ENCODE measurements around the gene EHMT1.
"Not testable (repeated sequence)": the region's sequence is repeated elsewhere in the genome, so short reads cannot be mapped to it uniquely, and the experiment has no call there.

Gene EHMT1

GRCh38 chr9:137590469-137591383 is 28.1 kb upstream of the EHMT1 start, which contains the start of gene ZMYND19:
Gene ZMYND19 (minus strand): TSS chr9:137590512. CDS start chr9:137590263, 249 bp downstream.
- Histone ChIP-seq H3K79me2 (ENCODE audit: control insufficient read depth, insufficient read depth, low read length, unreplicated experiment) (peaks cover 36% of the 10 kb centered on the region), H3K27ac (ENCODE audit: low read depth, low read length) (peak within 1 kb of the TSS; percentile 38; the same call in 1 of the 2 replicates), H3K27me3 (ENCODE audit: insufficient read depth, low read length) (no peaks in the 10 kb centered on the region), H3K4me1 (ENCODE audit: control insufficient read depth, insufficient read depth, low read length, unreplicated experiment) (peaks cover 10% of the 10 kb centered on the region), H3K36me3 (ENCODE audit: insufficient read depth, low read length) (peaks cover 11% of the 10 kb centered on the region; the same call in 1 of the 2 replicates), H3K4me3 (ENCODE audit: low read depth, low read length) (peak within 1 kb of the TSS; percentile 99), H2AFZ (ENCODE audit: low read length, unreplicated experiment) (peak within 1 kb of the TSS; percentile 83)

- H3K4me1 ChIP-seq (ENCODE audit: control insufficient read depth, insufficient read depth, low read length, unreplicated experiment), result peaks cover 10% of the 10 kb centered on the region
- H3K4me3 ChIP-seq (ENCODE audit: low read depth, low read length), result no peak overlapping the region
- H3K27me3 ChIP-seq (ENCODE audit: insufficient read depth, low read length), result no peaks in the 10 kb centered on the region
- H3K79me2 ChIP-seq (ENCODE audit: control insufficient read depth, insufficient read depth, low read length, unreplicated experiment), result peaks cover 24% of the 10 kb centered on the region
- H3K27ac ChIP-seq (ENCODE audit: low read depth, low read length), result no peak overlapping the region
- no peaks in the 10 kb centered on the region for H3K36me3 ChIP-seq (ENCODE audit: insufficient read depth, low read length)
- H2AFZ ChIP-seq (ENCODE audit: low read length, unreplicated experiment), result no peak overlapping the region
These were observed 26.0 kb upstream of the EHMT1 start for GRCh38 chr9:137592767-137593166.

- Histone ChIP-seq H2AFZ (ENCODE audit: low read length, unreplicated experiment) (no peak overlapping the region), H3K36me3 (ENCODE audit: insufficient read depth, low read length) (no peaks in the 10 kb centered on the region), H3K27ac (ENCODE audit: low read depth, low read length) (no peak overlapping the region), H3K79me2 (ENCODE audit: control insufficient read depth, insufficient read depth, low read length, unreplicated experiment) (peaks cover 20% of the 10 kb centered on the region), H3K27me3 (ENCODE audit: insufficient read depth, low read length) (no peaks in the 10 kb centered on the region), H3K4me1 (ENCODE audit: control insufficient read depth, insufficient read depth, low read length, unreplicated experiment) (peaks cover 10% of the 10 kb centered on the region), H3K4me3 (ENCODE audit: low read depth, low read length) (no peak overlapping the region)
These were observed 25.6 kb upstream of the EHMT1 start for GRCh38 chr9:137593176-137593575.

GRCh38 chr9:137596577-137596976 is 22.2 kb upstream of the EHMT1 start:
- not testable (repeated sequence) for H3K27me3 ChIP-seq (ENCODE audit: insufficient read depth, low read length); H3K36me3 ChIP-seq (ENCODE audit: insufficient read depth, low read length); H3K4me3 ChIP-seq (ENCODE audit: low read depth, low read length); H3K27ac ChIP-seq (ENCODE audit: low read depth, low read length); H3K4me1 ChIP-seq (ENCODE audit: control insufficient read depth, insufficient read depth, low read length, unreplicated experiment); H2AFZ ChIP-seq (ENCODE audit: low read length, unreplicated experiment); H3K79me2 ChIP-seq (ENCODE audit: control insufficient read depth, insufficient read depth, low read length, unreplicated experiment)

- no peaks in the 10 kb centered on the region for H3K79me2 ChIP-seq (ENCODE audit: control insufficient read depth, insufficient read depth, low read length, unreplicated experiment)
- no peaks in the 10 kb centered on the region for H3K4me1 ChIP-seq (ENCODE audit: control insufficient read depth, insufficient read depth, low read length, unreplicated experiment)
- no peaks in the 10 kb centered on the region for H3K36me3 ChIP-seq (ENCODE audit: insufficient read depth, low read length)
- H3K4me3 ChIP-seq (ENCODE audit: low read depth, low read length), result no peak overlapping the region
- no peak overlapping the region for H3K27ac ChIP-seq (ENCODE audit: low read depth, low read length)
- no peaks in the 10 kb centered on the region for H3K27me3 ChIP-seq (ENCODE audit: insufficient read depth, low read length)
- H2AFZ ChIP-seq (ENCODE audit: low read length, unreplicated experiment), result no peak overlapping the region
These were observed 19.9 kb upstream of the EHMT1 start for GRCh38 chr9:137598943-137599342.

GRCh38 chr9:137602661-137603060 is 16.1 kb upstream of the EHMT1 start:
- Histone ChIP-seq H3K36me3 (ENCODE audit: insufficient read depth, low read length) (no peaks in the 10 kb centered on the region), H3K4me3 (ENCODE audit: low read depth, low read length) (no peak overlapping the region), H3K27ac (ENCODE audit: low read depth, low read length) (no peak overlapping the region), H2AFZ (ENCODE audit: low read length, unreplicated experiment) (no peak overlapping the region), H3K27me3 (ENCODE audit: insufficient read depth, low read length) (no peaks in the 10 kb centered on the region), H3K79me2 (ENCODE audit: control insufficient read depth, insufficient read depth, low read length, unreplicated experiment) (peaks cover 5% of the 10 kb centered on the region), H3K4me1 (ENCODE audit: control insufficient read depth, insufficient read depth, low read length, unreplicated experiment) (peaks cover 11% of the 10 kb centered on the region)

- Histone ChIP-seq H3K36me3 (ENCODE audit: insufficient read depth, low read length) (no peaks in the 10 kb centered on the region), H3K27me3 (ENCODE audit: insufficient read depth, low read length) (no peaks in the 10 kb centered on the region), H3K4me3 (ENCODE audit: low read depth, low read length) (no peak overlapping the region), H2AFZ (ENCODE audit: low read length, unreplicated experiment) (no peak overlapping the region), H3K27ac (ENCODE audit: low read depth, low read length) (no peak overlapping the region), H3K4me1 (ENCODE audit: control insufficient read depth, insufficient read depth, low read length, unreplicated experiment) (peaks cover 11% of the 10 kb centered on the region), H3K79me2 (ENCODE audit: control insufficient read depth, insufficient read depth, low read length, unreplicated experiment) (peaks cover 5% of the 10 kb centered on the region)
These were observed 14.9 kb upstream of the EHMT1 start for GRCh38 chr9:137603879-137604278.

- Histone ChIP-seq H3K79me2 (ENCODE audit: control insufficient read depth, insufficient read depth, low read length, unreplicated experiment) (peaks cover 5% of the 10 kb centered on the region), H2AFZ (ENCODE audit: low read length, unreplicated experiment) (no peak overlapping the region), H3K27ac (ENCODE audit: low read depth, low read length) (no peak overlapping the region), H3K27me3 (ENCODE audit: insufficient read depth, low read length) (no peaks in the 10 kb centered on the region), H3K4me3 (ENCODE audit: low read depth, low read length) (peak overlapping the region; percentile 62; the same call in 1 of the 2 replicates), H3K4me1 (ENCODE audit: control insufficient read depth, insufficient read depth, low read length, unreplicated experiment) (peaks cover 11% of the 10 kb centered on the region), H3K36me3 (ENCODE audit: insufficient read depth, low read length) (no peaks in the 10 kb centered on the region)
These were observed 14.3 kb upstream of the EHMT1 start for GRCh38 chr9:137604345-137605086.

GRCh38 chr9:137605121-137606004 is 13.4 kb upstream of the EHMT1 start, which contains the start of gene ARRDC1:
Gene ARRDC1 (plus strand): TSS chr9:137605686. CDS start chr9:137605718, 32 bp downstream.
- H2AFZ ChIP-seq (ENCODE audit: low read length, unreplicated experiment), result peak within 1 kb of the TSS; percentile 89
- H3K4me1 ChIP-seq (ENCODE audit: control insufficient read depth, insufficient read depth, low read length, unreplicated experiment), result peaks cover 11% of the 10 kb centered on the region
- no peak within 1 kb of the TSS for H3K27ac ChIP-seq (ENCODE audit: low read depth, low read length)
- H3K27me3 ChIP-seq (ENCODE audit: insufficient read depth, low read length), result no peaks in the 10 kb centered on the region
- H3K36me3 ChIP-seq (ENCODE audit: insufficient read depth, low read length), result no peaks in the 10 kb centered on the region
- peak within 1 kb of the TSS; percentile 98 for H3K4me3 ChIP-seq (ENCODE audit: low read depth, low read length)
- H3K79me2 ChIP-seq (ENCODE audit: control insufficient read depth, insufficient read depth, low read length, unreplicated experiment), result peaks cover 5% of the 10 kb centered on the region
